Endodermal cell (in vitro differentiated cells): ENCODE measurements around the gene SYPL1. TPM values are rescaled to one million over a fixed set of nuclear protein-coding genes. Genes with fewer than 3 reads are reported as not detected.

Source experiments
- DNase-seq: peaks from one replicate; pipeline ENCODE4 v3.0.0-alpha.2; 2017
- H3K27ac ChIP-seq: 2 replicates; pipeline ENCODE4 v1.5.1; 2013; ENCODE audit warnings: mild to moderate bottlenecking, low read depth, low read length, moderate library complexity
- H3K27me3 ChIP-seq: 2 replicates; pipeline ENCODE4 v1.6.1; 2013; ENCODE audit warnings: mild to moderate bottlenecking, low read length, moderate library complexity; ENCODE audit not compliant: insufficient read depth, control insufficient read depth, poor library complexity, severe bottlenecking
- H3K36me3 ChIP-seq: 2 replicates; pipeline ENCODE4 v1.7.0; 2013; ENCODE audit warnings: mild to moderate bottlenecking, low read length, moderate library complexity; ENCODE audit not compliant: control insufficient read depth, insufficient read depth
- H3K4me1 ChIP-seq: one replicate; pipeline ENCODE4 v1.7.0; 2013; ENCODE audit warnings: low read length; ENCODE audit not compliant: control insufficient read depth, insufficient read depth
- H3K4me3 ChIP-seq: 2 replicates; pipeline ENCODE4 v1.5.1; 2013; ENCODE audit warnings: mild to moderate bottlenecking, low read length, moderate library complexity
- H3K9ac ChIP-seq: 2 replicates; pipeline ENCODE4 v1.6.1; 2013; ENCODE audit warnings: mild to moderate bottlenecking, low read length, moderate library complexity; ENCODE audit not compliant: poor library complexity, severe bottlenecking; ENCODE audit errors: extremely low read depth
- H3K9me3 ChIP-seq: 2 replicates; pipeline ENCODE4 v1.6.1; 2013; ENCODE audit warnings: mild to moderate bottlenecking, low read length, moderate library complexity; ENCODE audit not compliant: control insufficient read depth
- H3K27ac Mint-ChIP-seq: 2 replicates; pipeline ENCODE4 v1.8.0; 2020; ENCODE audit warnings: mixed read lengths
- H3K27me3 Mint-ChIP-seq: 2 replicates; pipeline ENCODE4 v1.8.0; 2021; ENCODE audit warnings: mild to moderate bottlenecking, mixed read lengths; ENCODE audit not compliant: insufficient read depth
- H3K36me3 Mint-ChIP-seq: 2 replicates; pipeline ENCODE4 v1.8.0; 2020; ENCODE audit warnings: low read depth, mixed read lengths
- H3K4me1 Mint-ChIP-seq: 2 replicates; pipeline ENCODE4 v1.8.0; 2020; ENCODE audit warnings: mixed read lengths
- H3K4me3 Mint-ChIP-seq: 2 replicates; pipeline ENCODE4 v1.8.0; 2020; ENCODE audit warnings: mild to moderate bottlenecking, moderate library complexity, mixed read lengths
- H3K9me3 Mint-ChIP-seq: 2 replicates; pipeline ENCODE4 v1.8.0; 2020; ENCODE audit warnings: mild to moderate bottlenecking, mixed read lengths
- WGBS, 2 experiments: methylation state at CpG; one replicate each; pipeline versions ENCODE4 v1.1.5 to v1.1.7; 2013; ENCODE audit warnings: missing lambda C conversion rate in 2 of 2, mixed read lengths in 1 of 2; ENCODE audit not compliant: insufficient coverage in 1 of 2, insufficient read length in 1 of 2; 5-methylcytosine and 5-hydroxymethylcytosine counted together
- total RNA-seq, 2 donors: library from RNA; stranded (reverse); fragmentation: NEBNext Ultra II Directional in 1 of 2; extraction: Animal tissue kit (Norgen Biotek cat#: 25700) in 1 of 2; gene quantifications; 2 replicates in 1 of 2; 3 replicates in 1 of 2; pipeline ENCODE4 v1.2.1, GENCODE V29; 2021
- TF ChIP-seq, protein P1 (sequence below): fragments of 200-600 bp; sonication (generic); conservative IDR thresholded peaks from 2 replicates; pipeline ENCODE4 v1.5.0; 2021; ENCODE audit warnings: antibody characterized with exemption, mild to moderate bottlenecking

Gene SYPL1
- total RNA-seq, 2 donors from 2014 or later = 74.8 to 76.7 TPM

DNA sequence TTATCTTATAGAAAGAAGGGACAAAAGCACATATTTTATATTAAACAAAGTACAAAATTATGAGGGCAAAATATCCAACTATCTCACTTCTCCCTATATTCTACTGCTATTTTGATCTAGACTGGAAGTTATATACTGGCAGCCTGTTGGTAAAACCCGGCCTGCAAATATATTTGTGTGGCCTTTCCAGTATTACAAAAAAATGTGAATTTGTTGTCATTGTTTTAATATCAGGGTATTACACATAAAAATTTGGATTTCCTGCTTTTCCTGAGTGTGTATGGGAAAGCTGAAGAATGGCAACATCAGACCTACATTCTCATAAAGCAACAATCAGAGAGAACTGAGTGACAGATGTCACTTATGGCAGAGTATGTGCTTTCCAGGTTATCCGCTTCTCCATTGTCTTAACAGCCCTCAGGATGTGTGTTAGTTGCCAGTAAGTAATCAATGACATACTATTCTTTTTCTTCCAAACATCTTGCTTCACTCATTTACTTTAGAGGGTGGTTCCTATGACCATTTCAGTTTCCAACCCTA, 7.3 kb downstream of the SYPL1 start:
- Mint-ChIP-seq H3K4me3 (no peak overlapping the region), H3K27ac (no peak overlapping the region), H3K9me3 (no peaks in the 10 kb centered on the region), H3K36me3 (no peaks in the 10 kb centered on the region), H3K27me3 (no peaks in the 10 kb centered on the region), H3K4me1 (peaks cover 31% of the 10 kb centered on the region)
- H3K4me3 ChIP-seq = no peak overlapping the region
- no peak overlapping the region for H3K27ac ChIP-seq
- no peaks in the 10 kb centered on the region for H3K27me3 ChIP-seq
- WGBS, 2 experiments = 88% methylated on average over 2 of the region's 2 CpGs; no CpG with 5 or more reads in 1 of the 2 experiments
- DNase-seq = no peak
- peaks cover 7% of the 10 kb centered on the region for H3K36me3 ChIP-seq
- peaks cover 6% of the 10 kb centered on the region for H3K4me1 ChIP-seq
- H3K9me3 ChIP-seq = no peaks in the 10 kb centered on the region
- H3K9ac ChIP-seq = no peak overlapping the region
- TF ChIP-seq, protein P1, sequence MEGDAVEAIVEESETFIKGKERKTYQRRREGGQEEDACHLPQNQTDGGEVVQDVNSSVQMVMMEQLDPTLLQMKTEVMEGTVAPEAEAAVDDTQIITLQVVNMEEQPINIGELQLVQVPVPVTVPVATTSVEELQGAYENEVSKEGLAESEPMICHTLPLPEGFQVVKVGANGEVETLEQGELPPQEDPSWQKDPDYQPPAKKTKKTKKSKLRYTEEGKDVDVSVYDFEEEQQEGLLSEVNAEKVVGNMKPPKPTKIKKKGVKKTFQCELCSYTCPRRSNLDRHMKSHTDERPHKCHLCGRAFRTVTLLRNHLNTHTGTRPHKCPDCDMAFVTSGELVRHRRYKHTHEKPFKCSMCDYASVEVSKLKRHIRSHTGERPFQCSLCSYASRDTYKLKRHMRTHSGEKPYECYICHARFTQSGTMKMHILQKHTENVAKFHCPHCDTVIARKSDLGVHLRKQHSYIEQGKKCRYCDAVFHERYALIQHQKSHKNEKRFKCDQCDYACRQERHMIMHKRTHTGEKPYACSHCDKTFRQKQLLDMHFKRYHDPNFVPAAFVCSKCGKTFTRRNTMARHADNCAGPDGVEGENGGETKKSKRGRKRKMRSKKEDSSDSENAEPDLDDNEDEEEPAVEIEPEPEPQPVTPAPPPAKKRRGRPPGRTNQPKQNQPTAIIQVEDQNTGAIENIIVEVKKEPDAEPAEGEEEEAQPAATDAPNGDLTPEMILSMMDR = no peak

DNA sequence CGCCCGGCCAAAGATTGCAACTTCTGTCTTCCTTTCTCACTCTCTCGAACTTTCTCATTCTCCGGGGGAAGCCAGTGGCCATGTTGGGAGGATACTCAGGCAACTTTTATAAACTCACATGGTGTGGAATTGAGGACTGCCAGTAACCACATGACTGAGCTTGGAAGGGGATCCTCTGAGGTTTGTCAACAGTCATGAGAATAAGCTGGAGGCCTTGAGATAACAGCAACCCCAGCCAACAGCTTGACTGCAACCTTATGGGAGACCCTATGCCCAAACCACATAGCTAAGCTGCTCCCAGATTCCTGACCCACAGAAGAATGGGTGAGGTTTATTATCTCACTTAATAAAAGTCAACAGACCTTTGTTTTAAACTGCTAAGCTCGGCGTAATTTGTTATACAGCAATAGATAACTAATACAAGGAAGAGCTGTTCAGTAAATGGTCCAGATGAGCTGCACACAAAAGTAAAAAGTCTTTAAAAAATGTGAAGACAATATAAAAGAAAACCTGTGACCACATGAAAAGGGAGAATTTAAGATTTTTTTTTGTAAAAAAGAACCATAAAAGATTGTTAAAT, 9.6 kb downstream of the SYPL1 start:
- Histone ChIP-seq H3K9me3 (no peaks in the 10 kb centered on the region), H3K4me3 (no peak overlapping the region), H3K27ac (no peak overlapping the region), H3K27me3 (no peaks in the 10 kb centered on the region), H3K9ac (no peak overlapping the region), H3K36me3 (peaks cover 21% of the 10 kb centered on the region), H3K4me1 (peaks cover 8% of the 10 kb centered on the region)
- Mint-ChIP-seq H3K27me3 (no peaks in the 10 kb centered on the region), H3K36me3 (peaks cover 5% of the 10 kb centered on the region), H3K4me3 (no peak overlapping the region), H3K27ac (no peak overlapping the region), H3K9me3 (no peaks in the 10 kb centered on the region), H3K4me1 (peaks cover 24% of the 10 kb centered on the region)
- TF ChIP-seq, protein P1 = no peak
- WGBS, 2 experiments = 92 to 97% methylated on average over 6 of the region's 6 CpGs
- no peak for DNase-seq

DNA sequence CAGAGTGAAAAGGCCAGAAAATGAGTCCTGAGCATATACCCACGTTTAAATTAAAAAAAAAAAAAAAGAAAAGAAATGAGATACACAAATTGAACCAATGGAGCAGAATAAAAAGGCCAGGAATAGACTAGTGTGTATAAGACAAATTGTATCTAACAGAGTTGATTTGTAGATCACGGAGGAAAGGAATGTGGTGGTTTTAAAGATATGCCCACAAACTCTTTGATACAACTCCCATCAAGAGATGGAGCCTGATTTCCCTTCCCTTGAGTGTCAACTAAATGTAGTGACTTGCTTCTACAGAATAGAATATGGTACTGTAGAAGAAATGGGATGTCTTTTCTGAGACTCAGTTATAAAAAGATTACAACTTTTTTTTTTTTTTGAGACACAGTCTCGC, 10.4 kb downstream of the SYPL1 start:
- no peak overlapping the region for H3K27ac Mint-ChIP-seq
- H3K4me3 Mint-ChIP-seq = no peak overlapping the region
- no peaks in the 10 kb centered on the region for H3K27me3 Mint-ChIP-seq
- no peaks in the 10 kb centered on the region for H3K9me3 Mint-ChIP-seq
- TF ChIP-seq, protein P1 = no peak
- Histone ChIP-seq H3K9me3 (no peaks in the 10 kb centered on the region), H3K9ac (no peak overlapping the region), H3K27ac (no peak overlapping the region), H3K36me3 (peaks cover 26% of the 10 kb centered on the region), H3K4me3 (no peak overlapping the region), H3K27me3 (no peaks in the 10 kb centered on the region), H3K4me1 (peaks cover 8% of the 10 kb centered on the region)
- H3K4me1 Mint-ChIP-seq = peaks cover 24% of the 10 kb centered on the region
- DNase-seq = no peak
- WGBS, 2 experiments = 97 to 100% methylated on average over 1 to 3 of the region's 3 CpGs
- H3K36me3 Mint-ChIP-seq = peaks cover 9% of the 10 kb centered on the region
